Measurements from ENCODE around the gene CCNB2.
A peak's percentile ranks its signal among the peaks of the same experiment; 100 is the strongest.
"Not testable (repeated sequence)": the region's sequence is repeated elsewhere in the genome, so short reads cannot be mapped to it uniquely, and the experiment has no call there.

CCNB2 gene

DNA sequence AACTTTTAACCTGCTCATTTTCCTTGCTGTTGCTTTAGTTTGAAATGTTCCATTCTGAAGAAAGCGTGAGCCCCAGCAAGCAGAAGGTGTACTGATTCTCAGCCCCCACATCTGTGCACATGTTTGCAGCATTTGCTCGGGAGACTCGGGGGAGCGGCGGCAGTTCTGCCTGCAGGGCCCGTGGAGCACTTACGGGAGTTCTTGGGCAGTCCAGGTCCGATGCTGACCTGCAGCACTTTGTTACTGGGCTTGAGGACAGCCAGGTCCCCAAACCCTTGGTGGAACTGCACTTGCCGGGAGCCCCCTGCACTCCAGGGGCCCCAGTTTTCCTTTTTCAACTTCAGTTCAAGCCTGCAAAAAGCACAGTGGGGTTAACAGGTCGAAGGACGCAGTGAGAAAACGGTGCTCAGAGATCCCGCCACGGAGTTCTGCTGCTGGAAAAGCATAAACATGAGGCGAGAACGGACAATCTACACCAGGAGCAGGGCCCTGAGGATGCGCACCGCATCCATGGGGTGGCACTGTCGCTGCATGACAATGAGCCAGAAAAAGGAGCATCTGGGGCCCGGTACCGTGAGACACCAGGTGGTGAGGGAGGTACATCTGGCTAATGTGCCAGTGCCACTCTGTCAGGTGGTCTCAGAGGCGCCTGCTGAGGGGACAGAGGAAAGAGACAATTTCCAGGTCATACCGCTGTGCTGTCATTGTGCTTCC lies 56.1 kb downstream of the CCNB2 start:
- DNase-seq (ENCODE audit: low read depth): peak; percentile 30
- TF ChIP-seq, protein P1, sequence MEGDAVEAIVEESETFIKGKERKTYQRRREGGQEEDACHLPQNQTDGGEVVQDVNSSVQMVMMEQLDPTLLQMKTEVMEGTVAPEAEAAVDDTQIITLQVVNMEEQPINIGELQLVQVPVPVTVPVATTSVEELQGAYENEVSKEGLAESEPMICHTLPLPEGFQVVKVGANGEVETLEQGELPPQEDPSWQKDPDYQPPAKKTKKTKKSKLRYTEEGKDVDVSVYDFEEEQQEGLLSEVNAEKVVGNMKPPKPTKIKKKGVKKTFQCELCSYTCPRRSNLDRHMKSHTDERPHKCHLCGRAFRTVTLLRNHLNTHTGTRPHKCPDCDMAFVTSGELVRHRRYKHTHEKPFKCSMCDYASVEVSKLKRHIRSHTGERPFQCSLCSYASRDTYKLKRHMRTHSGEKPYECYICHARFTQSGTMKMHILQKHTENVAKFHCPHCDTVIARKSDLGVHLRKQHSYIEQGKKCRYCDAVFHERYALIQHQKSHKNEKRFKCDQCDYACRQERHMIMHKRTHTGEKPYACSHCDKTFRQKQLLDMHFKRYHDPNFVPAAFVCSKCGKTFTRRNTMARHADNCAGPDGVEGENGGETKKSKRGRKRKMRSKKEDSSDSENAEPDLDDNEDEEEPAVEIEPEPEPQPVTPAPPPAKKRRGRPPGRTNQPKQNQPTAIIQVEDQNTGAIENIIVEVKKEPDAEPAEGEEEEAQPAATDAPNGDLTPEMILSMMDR (IDR thresholded peaks at IDR 0.05; ENCODE audit: insufficient read depth, low read depth, low read length, missing control alignments): peak; percentile 25
- H3K4me3 ChIP-seq (ENCODE audit: low read depth, low read length): no peak overlapping the region

DNA sequence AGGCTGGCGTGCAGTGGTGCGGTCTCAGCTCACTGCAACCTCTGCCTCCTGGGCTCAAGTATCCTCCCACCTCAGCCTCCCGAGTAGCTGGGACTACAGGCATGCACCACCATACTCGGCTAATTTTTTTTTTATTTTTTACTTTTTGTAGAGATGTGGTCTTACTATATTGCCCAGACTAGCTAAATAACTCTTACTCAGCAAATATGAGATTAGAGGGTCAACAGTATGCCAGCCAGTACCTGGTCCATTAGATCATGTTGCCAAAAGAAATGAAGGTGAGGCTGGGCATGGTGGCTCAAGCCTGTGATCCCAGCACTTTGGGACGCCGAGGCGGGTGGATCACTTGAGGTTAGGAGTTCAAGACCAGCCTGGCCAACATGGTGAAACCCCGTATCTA lies 57.1 kb downstream of the CCNB2 start:
- H3K4me3 ChIP-seq (ENCODE audit: low read depth, low read length); DNase-seq (ENCODE audit: low read depth): not testable (repeated sequence)

DNA sequence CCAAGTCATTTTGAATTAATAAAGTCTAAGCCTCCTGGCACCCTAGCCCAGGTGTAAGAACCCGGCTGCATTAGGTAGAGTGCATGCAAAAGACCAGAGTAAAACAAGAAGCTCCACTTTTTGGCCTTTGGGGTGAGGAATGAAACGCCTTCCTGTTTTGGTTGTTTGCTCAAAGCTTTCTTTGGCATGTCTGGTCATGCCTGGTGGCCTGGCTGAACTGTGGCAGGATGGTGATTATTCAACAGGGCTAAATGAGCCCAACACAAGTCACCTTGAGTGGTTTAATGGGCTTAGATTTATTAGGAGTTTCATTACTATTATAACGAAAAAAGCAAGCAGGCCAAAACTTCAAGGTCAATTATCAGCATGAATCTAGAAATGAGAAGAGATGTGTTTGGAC lies 60.8 kb downstream of the CCNB2 start:
- peak; percentile 62 for DNase-seq (ENCODE audit: low read depth)
- H3K4me3 ChIP-seq (ENCODE audit: low read depth, low read length): no peak overlapping the region
- TF ChIP-seq, protein P1 (IDR thresholded peaks at IDR 0.05; ENCODE audit: insufficient read depth, low read depth, low read length, missing control alignments): no peak

DNA sequence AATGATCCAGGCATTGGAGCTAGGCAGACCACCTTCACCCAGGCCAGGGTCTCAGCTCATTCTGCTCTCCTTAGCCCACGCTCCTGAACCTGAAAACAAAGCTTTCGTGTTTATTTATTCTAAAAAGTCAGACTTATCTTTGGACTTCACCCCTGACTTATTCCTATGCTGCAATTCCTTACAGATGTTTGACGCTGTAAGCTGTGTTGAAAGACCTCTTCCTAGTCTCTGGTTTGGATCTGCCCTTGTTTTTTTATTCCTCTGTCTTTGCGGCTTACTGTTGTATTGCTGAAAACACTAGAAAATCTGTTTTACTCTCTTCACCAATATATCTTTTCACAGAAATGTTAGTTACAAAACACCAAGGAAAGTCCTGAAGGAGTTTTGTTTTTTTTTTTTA lies 61.2 kb downstream of the CCNB2 start:
- DNase-seq (ENCODE audit: low read depth): no peak
- TF ChIP-seq, protein P1 (IDR thresholded peaks at IDR 0.05; ENCODE audit: insufficient read depth, low read depth, low read length, missing control alignments): no peak
- no peak overlapping the region for H3K4me3 ChIP-seq (ENCODE audit: low read depth, low read length)

DNA sequence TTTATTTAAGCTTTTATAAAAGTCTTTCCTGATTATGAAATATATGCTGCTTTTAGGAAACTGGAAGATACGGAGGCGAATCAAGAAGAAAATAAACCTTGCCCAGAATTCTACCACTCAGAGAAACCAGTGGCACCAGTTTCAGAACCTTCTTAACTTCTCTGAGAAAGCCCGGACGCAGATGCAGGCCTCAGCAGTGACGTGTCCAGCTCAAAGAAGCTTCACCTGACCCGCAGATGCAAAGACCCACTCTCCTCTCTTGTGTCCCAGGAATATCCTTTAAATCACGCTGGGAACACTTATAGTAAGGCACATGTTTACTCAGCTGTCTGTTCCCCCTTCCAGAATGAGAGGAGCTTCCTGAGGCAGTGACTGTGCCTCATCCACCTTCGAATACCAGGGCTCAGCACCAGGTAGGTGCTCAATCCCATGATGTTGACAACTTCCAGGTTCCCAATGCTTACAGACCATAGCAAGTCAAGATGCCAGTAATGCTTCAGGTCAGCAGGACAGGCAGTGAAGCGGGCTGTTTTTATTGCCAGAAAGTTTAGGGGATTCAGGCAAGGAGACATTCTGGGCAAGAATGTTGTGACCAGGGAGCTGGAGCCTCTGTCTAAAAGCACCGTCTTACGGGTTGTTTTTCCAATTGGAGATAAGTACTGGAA lies 61.8 kb downstream of the CCNB2 start:
- H3K4me3 ChIP-seq (ENCODE audit: low read depth, low read length): no peak overlapping the region
- DNase-seq (ENCODE audit: low read depth): no peak
- TF ChIP-seq, protein P1 (IDR thresholded peaks at IDR 0.05; ENCODE audit: insufficient read depth, low read depth, low read length, missing control alignments): no peak

DNA sequence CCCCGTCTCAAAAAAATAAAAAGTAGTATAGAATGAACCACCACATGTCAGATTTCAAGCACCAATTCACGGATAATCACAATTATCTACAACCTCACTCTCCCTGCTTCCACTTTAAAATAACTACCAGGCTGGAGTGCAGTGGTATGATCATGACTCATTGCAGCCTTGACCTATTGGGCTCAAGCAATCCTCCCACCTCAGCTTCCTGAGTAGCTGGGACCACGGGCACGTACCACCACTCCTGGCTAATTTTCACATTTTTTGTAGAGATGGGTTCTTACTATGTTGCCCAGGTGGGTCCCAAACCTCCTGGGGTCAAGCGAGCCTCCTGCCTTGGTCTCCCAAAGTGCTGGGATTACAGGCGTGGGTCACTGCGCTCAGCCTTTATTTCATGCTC lies 63.6 kb downstream of the CCNB2 start:
- TF ChIP-seq, protein P1 (IDR thresholded peaks at IDR 0.05; ENCODE audit: insufficient read depth, low read depth, low read length, missing control alignments): no peak

DNA sequence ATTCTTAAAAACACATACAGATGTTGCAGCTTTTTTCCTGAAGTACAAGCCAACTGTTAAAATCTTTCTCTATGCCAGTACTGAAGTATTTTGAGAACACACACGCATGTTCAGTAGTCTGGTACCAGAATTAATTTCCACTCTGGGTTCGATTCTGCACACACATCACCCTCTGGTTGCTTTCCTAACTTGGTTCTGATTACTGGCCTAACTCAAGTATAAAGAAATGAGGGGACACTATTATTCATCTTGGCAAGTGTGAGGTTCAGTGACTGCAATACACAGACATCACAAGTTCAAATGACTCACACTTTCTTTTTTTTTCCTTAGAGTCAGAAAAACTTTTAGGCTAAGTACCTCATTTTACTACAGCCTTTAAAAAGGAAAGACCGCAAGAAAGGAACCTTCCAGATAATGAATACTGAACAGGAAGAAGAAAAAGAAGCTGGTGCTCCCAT lies 64.3 kb downstream of the CCNB2 start:
- TF ChIP-seq, protein P1 (IDR thresholded peaks at IDR 0.05; ENCODE audit: insufficient read depth, low read depth, low read length, missing control alignments): no peak
- DNase-seq (ENCODE audit: low read depth): no peak
- H3K4me3 ChIP-seq (ENCODE audit: low read depth, low read length): no peak overlapping the region

More for the DNA sequence above, 63.6 kb downstream of the CCNB2 start:
- DNase-seq (ENCODE audit: low read depth): no peak
- no peak overlapping the region for H3K4me3 ChIP-seq (ENCODE audit: low read depth, low read length)
